ENCODE results near the gene PTPRN2. TPM values are rescaled to one million over a fixed set of nuclear protein-coding genes. Genes with fewer than 3 reads are reported as not detected.

Gene PTPRN2
- total and polyA plus RNA-seq, 9 of the 15 experiments (the other 6 are each of a cell fraction or from before 2014, with no cell fraction given) = not detected

DNA sequence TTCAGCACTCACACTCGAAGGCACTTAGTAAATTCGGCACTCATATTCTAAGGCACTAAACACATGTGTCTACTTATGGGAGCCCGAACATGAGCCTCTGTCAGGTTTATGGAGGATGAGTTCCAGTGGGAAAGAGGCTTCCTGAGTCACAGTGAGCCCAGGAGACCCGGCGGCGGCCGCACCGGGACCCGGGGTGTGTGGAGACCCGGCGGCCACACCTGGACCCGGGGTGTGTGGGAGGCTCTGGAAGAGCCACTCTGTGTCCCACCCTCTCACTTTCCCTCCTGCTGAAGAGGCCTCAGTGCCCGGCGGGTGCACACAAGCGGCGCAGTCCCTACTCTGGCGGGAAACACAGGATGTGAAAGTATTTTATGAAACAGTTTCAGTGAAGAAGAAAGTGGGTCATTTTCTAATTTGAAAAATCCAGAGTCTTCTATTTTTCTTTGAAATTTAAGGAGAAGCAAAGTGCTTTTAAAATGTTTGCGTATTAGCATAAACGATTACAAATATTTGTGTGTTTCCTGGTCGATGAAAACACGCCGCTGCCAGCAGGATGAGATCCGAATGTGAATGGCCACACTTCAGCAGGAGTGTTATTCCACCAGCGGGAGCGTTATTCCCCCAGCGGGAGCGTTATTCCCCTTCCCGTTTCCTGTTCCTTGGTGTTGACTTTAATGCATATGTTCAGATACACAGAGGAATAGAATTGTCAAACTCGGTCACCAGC is 625.7 kb downstream of the PTPRN2 start:
- DNase-seq (ENCODE audit: extremely low read depth in 1 of 4, low spot score in 3 of 4) (no peak), FAIRE-seq (no peak), ATAC-seq (no peak)
- Histone ChIP-seq H3K4me3 (no peak overlapping the region), H3K9ac (ENCODE audit: insufficient read depth in 1 of 2, low read depth in 2 of 2, low read length in 2 of 2) (no peak overlapping the region), H3K9me3 (replicated peaks; ENCODE audit: control insufficient read depth, insufficient read depth, low read depth, low read length) (no peaks in the 10 kb centered on the region), H3K4me1 (replicated peaks in 1 of 2; ENCODE audit: control insufficient read depth in 2 of 2, insufficient read depth in 2 of 2, low read length in 2 of 2) (no peaks in the 10 kb centered on the region), H4K20me1 (replicated peaks; ENCODE audit: control insufficient read depth, insufficient read depth, low read length) (no peaks in the 10 kb centered on the region), H3K36me3 (ENCODE audit: control insufficient read depth, insufficient read depth, low read length) (no peaks in the 10 kb centered on the region), H3K9me1 (ENCODE audit: control insufficient read depth, insufficient read depth, low read length) (no peaks in the 10 kb centered on the region), H3K4me2 (ENCODE audit: insufficient read depth, low read length) (no peak overlapping the region), H3K79me2 (ENCODE audit: control insufficient read depth, insufficient read depth, low read length) (no peaks in the 10 kb centered on the region), H3K27ac (ENCODE audit: extremely low read depth, low read depth, low read length) (no peak overlapping the region), H2AFZ (ENCODE audit: low read depth, low read length) (no peak overlapping the region), H3K27me3 (ENCODE audit: control insufficient read depth in 2 of 2, insufficient read depth in 2 of 2, low read length in 2 of 2) (peaks cover 12 to 20% of the 10 kb centered on the region in 2 experiments)
- POLR2A ChIA-PET = no interaction called here
- TF ChIP-seq POLR2AphosphoS5 (IDR thresholded peaks at IDR 0.05; ENCODE audit: control insufficient read depth, insufficient read depth, low read depth, low read length) = no peak
- BruUV-seq (replicated peaks) = no TSS peak
- under 1% methylated on average over 29 of the region's 29 CpGs for WGBS (ENCODE audit: insufficient coverage, low coverage, missing lambda C conversion rate)
- CTCF ChIA-PET (ENCODE audit: low intra/inter-chr PET ratio) = no interaction called here
- in situ Hi-C loops (cut with MboI) (no loop called here), intact Hi-C loops (cut with micrococcal nuclease) (no loop called here)

DNA sequence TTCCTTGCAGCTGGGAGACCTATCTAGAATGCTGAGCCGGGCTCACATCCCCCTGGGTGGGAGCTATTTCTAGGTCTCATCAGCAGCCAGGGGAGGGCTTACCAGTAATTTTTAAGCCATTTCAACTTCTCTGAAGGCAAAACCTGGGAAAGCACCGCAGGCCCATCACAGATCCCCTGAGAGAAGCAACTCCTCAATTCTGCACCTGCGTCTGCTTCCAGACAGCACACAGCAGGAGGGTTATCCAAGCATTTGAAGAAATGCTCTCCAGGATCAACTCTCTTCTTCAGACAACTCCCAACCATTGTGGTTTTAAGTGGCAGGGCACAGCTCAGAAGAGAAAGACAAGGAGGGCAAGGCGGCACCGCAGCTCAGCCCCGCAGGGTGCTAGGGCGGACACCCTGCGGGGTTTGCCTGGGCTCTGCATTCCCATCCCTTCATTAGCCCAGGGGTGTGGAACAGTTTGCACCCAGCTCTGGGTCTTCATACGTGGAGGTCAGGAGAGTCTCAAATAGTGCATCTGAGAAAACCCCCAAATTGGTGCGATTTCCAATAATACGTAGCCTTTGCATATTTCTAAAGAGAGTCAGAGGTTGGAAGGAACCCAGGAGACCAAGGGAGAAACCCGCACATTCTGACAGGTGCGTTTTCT is 632.1 kb downstream of the PTPRN2 start:
- 0% methylated on average over 13 of the region's 13 CpGs for WGBS (ENCODE audit: insufficient coverage, low coverage, missing lambda C conversion rate)

More for the DNA sequence above, 632.1 kb downstream of the PTPRN2 start:
- TF ChIP-seq, protein P1, sequence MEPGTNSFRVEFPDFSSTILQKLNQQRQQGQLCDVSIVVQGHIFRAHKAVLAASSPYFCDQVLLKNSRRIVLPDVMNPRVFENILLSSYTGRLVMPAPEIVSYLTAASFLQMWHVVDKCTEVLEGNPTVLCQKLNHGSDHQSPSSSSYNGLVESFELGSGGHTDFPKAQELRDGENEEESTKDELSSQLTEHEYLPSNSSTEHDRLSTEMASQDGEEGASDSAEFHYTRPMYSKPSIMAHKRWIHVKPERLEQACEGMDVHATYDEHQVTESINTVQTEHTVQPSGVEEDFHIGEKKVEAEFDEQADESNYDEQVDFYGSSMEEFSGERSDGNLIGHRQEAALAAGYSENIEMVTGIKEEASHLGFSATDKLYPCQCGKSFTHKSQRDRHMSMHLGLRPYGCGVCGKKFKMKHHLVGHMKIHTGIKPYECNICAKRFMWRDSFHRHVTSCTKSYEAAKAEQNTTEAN (CRISPR knock-in tag; IDR thresholded peaks at IDR 0.05) = no peak
- no peak for TF ChIP-seq SIX5 (IDR thresholded peaks at IDR 0.05; ENCODE audit: borderline replicate concordance in 1 of 2, insufficient read depth in 1 of 2, low read depth in 1 of 2, low read length in 2 of 2)
- no peak for TF ChIP-seq SNIP1 (IDR thresholded peaks at IDR 0.05; ENCODE audit: low read depth)
- TF ChIP-seq FOXK2 (conservative IDR thresholded peaks at IDR 0.05 in 1 of 2, IDR thresholded peaks at IDR 0.05 in 1 of 2; ENCODE audit: low read depth in 2 of 2) = no peak
- TF ChIP-seq, protein P2, sequence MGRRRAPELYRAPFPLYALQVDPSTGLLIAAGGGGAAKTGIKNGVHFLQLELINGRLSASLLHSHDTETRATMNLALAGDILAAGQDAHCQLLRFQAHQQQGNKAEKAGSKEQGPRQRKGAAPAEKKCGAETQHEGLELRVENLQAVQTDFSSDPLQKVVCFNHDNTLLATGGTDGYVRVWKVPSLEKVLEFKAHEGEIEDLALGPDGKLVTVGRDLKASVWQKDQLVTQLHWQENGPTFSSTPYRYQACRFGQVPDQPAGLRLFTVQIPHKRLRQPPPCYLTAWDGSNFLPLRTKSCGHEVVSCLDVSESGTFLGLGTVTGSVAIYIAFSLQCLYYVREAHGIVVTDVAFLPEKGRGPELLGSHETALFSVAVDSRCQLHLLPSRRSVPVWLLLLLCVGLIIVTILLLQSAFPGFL (CRISPR knock-in tag; IDR thresholded peaks at IDR 0.05) = no peak
- no peak for TF ChIP-seq PTRF (tag; IDR thresholded peaks at IDR 0.05)
- no peak for TF ChIP-seq RBM17 (IDR thresholded peaks at IDR 0.05; ENCODE audit: borderline replicate concordance, low read depth, low read length)
- TF ChIP-seq, protein P3, sequence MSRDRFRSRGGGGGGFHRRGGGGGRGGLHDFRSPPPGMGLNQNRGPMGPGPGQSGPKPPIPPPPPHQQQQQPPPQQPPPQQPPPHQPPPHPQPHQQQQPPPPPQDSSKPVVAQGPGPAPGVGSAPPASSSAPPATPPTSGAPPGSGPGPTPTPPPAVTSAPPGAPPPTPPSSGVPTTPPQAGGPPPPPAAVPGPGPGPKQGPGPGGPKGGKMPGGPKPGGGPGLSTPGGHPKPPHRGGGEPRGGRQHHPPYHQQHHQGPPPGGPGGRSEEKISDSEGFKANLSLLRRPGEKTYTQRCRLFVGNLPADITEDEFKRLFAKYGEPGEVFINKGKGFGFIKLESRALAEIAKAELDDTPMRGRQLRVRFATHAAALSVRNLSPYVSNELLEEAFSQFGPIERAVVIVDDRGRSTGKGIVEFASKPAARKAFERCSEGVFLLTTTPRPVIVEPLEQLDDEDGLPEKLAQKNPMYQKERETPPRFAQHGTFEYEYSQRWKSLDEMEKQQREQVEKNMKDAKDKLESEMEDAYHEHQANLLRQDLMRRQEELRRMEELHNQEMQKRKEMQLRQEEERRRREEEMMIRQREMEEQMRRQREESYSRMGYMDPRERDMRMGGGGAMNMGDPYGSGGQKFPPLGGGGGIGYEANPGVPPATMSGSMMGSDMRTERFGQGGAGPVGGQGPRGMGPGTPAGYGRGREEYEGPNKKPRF (IDR thresholded peaks at IDR 0.05; ENCODE audit: low read depth, low read length) = no peak
- FAIRE-seq (no peak), DNase-seq (ENCODE audit: extremely low read depth in 1 of 4, low spot score in 3 of 4) (no peak), ATAC-seq (no peak)
- Histone ChIP-seq H3K9me1 (ENCODE audit: control insufficient read depth, insufficient read depth, low read length) (no peaks in the 10 kb centered on the region), H3K4me1 (replicated peaks in 1 of 2; ENCODE audit: control insufficient read depth in 2 of 2, insufficient read depth in 2 of 2, low read length in 2 of 2) (no peaks in the 10 kb centered on the region), H3K9me3 (replicated peaks; ENCODE audit: control insufficient read depth, insufficient read depth, low read depth, low read length) (no peaks in the 10 kb centered on the region), H3K27ac (ENCODE audit: extremely low read depth, low read depth, low read length) (no peak overlapping the region), H4K20me1 (replicated peaks; ENCODE audit: control insufficient read depth, insufficient read depth, low read length) (no peaks in the 10 kb centered on the region), H3K9ac (ENCODE audit: insufficient read depth in 1 of 2, low read depth in 2 of 2, low read length in 2 of 2) (no peak overlapping the region), H3K27me3 (ENCODE audit: control insufficient read depth in 2 of 2, insufficient read depth in 2 of 2, low read length in 2 of 2) (peaks cover 0 to 36% of the 10 kb centered on the region in 2 experiments; a peak in 2 of 5 replicates), H3K4me3 (no peak overlapping the region), H3K36me3 (ENCODE audit: control insufficient read depth, insufficient read depth, low read length) (no peaks in the 10 kb centered on the region), H3K4me2 (ENCODE audit: insufficient read depth, low read length) (no peak overlapping the region), H2AFZ (ENCODE audit: low read depth, low read length) (no peak overlapping the region), H3K79me2 (ENCODE audit: control insufficient read depth, insufficient read depth, low read length) (no peaks in the 10 kb centered on the region)
- POLR2A ChIA-PET = no interaction called here
- CTCF ChIA-PET (ENCODE audit: low intra/inter-chr PET ratio) = no interaction called here
- in situ Hi-C loops (cut with MboI) (no loop called here), intact Hi-C loops (cut with micrococcal nuclease) (no loop called here)
- no TSS peak for BruUV-seq (replicated peaks)
